Esophagus muscularis mucosa (tissue), 4 donors: Measurements from ENCODE around the gene UBE2L3.

Experiments
- EP300 ChIP-seq: sonication (generic); formaldehyde crosslinking; IDR thresholded peaks from one replicate; pipeline ENCODE4 v1.6.1; 2017; ENCODE audit warnings: antibody characterized with exemption
- POLR2AphosphoS5 ChIP-seq, 2 donors: sonication (generic); formaldehyde crosslinking; IDR thresholded peaks; one replicate each; pipeline ENCODE4 v1.6.1; 2017; ENCODE audit warnings: antibody characterized with exemption in 2 of 2
- TF ChIP-seq, protein P1 (sequence below), 3 experiments: fragments of 200-600 bp in 2 of 3; fragments of 450-650 bp in 1 of 3; sonication (generic) in 2 of 3; IDR thresholded peaks; one replicate each; pipeline ENCODE4 v1.5.1; 2017 to 2019; ENCODE audit warnings: antibody characterized with exemption in 3 of 3, mild to moderate bottlenecking in 2 of 3, moderate library complexity in 1 of 3

DNA sequence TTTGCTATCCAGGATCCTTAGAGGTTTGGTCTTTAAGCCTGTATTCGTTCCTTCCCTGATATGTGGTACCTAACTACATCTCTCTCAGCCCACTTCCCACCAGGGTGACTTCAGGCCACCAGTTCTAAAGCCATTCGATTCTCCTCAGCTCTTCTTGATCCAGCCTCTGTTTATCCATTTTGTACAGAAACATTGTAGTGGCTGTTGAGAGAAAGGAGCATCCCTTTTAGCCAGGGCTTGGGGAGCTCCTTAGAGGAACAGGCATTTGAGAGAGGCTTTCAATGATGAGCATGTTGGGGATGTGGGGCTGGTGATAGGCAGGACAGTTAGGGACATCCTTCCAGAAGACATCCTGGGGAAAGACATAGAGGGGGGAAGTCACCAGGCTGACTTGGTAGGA lies 17.9 kb downstream of the UBE2L3 start:
- TF ChIP-seq, protein P1, sequence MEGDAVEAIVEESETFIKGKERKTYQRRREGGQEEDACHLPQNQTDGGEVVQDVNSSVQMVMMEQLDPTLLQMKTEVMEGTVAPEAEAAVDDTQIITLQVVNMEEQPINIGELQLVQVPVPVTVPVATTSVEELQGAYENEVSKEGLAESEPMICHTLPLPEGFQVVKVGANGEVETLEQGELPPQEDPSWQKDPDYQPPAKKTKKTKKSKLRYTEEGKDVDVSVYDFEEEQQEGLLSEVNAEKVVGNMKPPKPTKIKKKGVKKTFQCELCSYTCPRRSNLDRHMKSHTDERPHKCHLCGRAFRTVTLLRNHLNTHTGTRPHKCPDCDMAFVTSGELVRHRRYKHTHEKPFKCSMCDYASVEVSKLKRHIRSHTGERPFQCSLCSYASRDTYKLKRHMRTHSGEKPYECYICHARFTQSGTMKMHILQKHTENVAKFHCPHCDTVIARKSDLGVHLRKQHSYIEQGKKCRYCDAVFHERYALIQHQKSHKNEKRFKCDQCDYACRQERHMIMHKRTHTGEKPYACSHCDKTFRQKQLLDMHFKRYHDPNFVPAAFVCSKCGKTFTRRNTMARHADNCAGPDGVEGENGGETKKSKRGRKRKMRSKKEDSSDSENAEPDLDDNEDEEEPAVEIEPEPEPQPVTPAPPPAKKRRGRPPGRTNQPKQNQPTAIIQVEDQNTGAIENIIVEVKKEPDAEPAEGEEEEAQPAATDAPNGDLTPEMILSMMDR (IDR thresholded peaks at IDR 0.05): no peak
- no peak for TF ChIP-seq EP300
- TF ChIP-seq POLR2AphosphoS5 (IDR thresholded peaks at IDR 0.05): no peak
